GM15510 (cell line): ENCODE data around the gene LCE1B.

Experiments used
- POLR2A ChIP-seq: IDR thresholded peaks from 3 replicates; pipeline ENCODE4 v1.6.1; 2011; ENCODE audit warnings: borderline replicate concordance; ENCODE audit not compliant: insufficient read length; ENCODE audit errors: extremely low read depth

Gene LCE1B

GRCh38 chr1:152824964-152825363 lies 13.2 kb downstream of the LCE1B start:
- TF ChIP-seq POLR2A = no peak

GRCh38 chr1:152827173-152827572 lies 15.4 kb downstream of the LCE1B start, which contains the start of gene LCE1A:
Gene LCE1A, plus strand, starts transcription at chr1:152827473. Its CDS starts 0 bp downstream, at chr1:152827473.
- no peak for TF ChIP-seq POLR2A

GRCh38 chr1:152836870-152837269 lies 25.1 kb downstream of the LCE1B start:
- TF ChIP-seq POLR2A = no peak

- TF ChIP-seq POLR2A = no peak
Measured at GRCh38 chr1:152842556-152842955, 30.8 kb downstream of the LCE1B start, which contains the start of gene LCE6A. Gene LCE6A, plus strand, starts transcription at chr1:152842856. Its CDS starts 665 bp downstream, at chr1:152843521.

- TF ChIP-seq POLR2A = no peak
Measured at GRCh38 chr1:152855661-152856060, 43.9 kb downstream of the LCE1B start.

GRCh38 chr1:152858062-152858461 lies 46.3 kb downstream of the LCE1B start:
- TF ChIP-seq POLR2A = no peak

GRCh38 chr1:152859696-152860095 lies 47.9 kb downstream of the LCE1B start, which contains the start of gene LCE7A:
Gene LCE7A, plus strand, starts transcription at chr1:152859996. Its CDS starts 702 bp downstream, at chr1:152860698.
- TF ChIP-seq POLR2A = no peak

- no peak for TF ChIP-seq POLR2A
Measured at GRCh38 chr1:152860129-152860528, 48.4 kb downstream of the LCE1B start.

- TF ChIP-seq POLR2A = no peak
Measured at GRCh38 chr1:152861374-152861773, 49.6 kb downstream of the LCE1B start.
